ENCODE measurements around the gene IFNA5. TPM values are rescaled to one million over a fixed set of nuclear protein-coding genes. Genes with fewer than 3 reads are reported as not detected.

Gene IFNA5
- total RNA-seq = under 1 TPM in 1 of 4 donors, not detected in 3; 0.91 TPM

GRCh38 chr9:21305213-21305612 is at the start of gene IFNA5:
TSS of gene IFNA5 (minus strand) at chr9:21305313. CDS start at chr9:21305256, 57 bp downstream.
- Histone ChIP-seq H3K27ac (no peak within 1 kb of the TSS), H3K9me3 (no peaks in the 10 kb centered on the region), H3K36me3 (no peaks in the 10 kb centered on the region), H3K4me1 (no peaks in the 10 kb centered on the region), H3K27me3 (no peaks in the 10 kb centered on the region), H3K4me3 (no peak within 1 kb of the TSS)
- intact Hi-C loops (cut with DNase I; ENCODE audit: low total_unique reads) = no loop called here
- no peak for DNase-seq
- TF ChIP-seq, protein P1, sequence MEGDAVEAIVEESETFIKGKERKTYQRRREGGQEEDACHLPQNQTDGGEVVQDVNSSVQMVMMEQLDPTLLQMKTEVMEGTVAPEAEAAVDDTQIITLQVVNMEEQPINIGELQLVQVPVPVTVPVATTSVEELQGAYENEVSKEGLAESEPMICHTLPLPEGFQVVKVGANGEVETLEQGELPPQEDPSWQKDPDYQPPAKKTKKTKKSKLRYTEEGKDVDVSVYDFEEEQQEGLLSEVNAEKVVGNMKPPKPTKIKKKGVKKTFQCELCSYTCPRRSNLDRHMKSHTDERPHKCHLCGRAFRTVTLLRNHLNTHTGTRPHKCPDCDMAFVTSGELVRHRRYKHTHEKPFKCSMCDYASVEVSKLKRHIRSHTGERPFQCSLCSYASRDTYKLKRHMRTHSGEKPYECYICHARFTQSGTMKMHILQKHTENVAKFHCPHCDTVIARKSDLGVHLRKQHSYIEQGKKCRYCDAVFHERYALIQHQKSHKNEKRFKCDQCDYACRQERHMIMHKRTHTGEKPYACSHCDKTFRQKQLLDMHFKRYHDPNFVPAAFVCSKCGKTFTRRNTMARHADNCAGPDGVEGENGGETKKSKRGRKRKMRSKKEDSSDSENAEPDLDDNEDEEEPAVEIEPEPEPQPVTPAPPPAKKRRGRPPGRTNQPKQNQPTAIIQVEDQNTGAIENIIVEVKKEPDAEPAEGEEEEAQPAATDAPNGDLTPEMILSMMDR (IDR thresholded peaks at IDR 0.05) = no peak
- TF ChIP-seq POLR2A (IDR thresholded peaks at IDR 0.05) = no peak

DNA sequence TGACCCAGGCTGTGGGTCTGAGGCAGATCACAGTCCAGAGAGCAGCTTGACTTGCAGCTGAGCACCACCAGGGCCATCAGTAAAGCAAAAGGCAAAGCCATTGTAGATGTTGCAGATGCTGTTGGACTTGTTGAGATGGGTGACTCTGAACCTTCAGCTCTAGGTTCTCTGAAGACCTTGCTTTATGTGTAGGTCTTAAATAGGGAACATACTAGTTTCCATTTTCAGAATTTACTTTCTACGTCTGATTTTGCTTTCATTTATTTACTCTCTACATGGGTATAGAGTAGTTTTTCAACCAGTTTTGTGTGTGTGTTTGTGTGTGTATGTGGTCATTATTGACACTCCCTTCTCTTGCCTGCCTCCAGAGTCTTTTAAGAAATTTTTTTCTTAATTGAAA is 45.7 kb upstream of the IFNA5 start, which contains the start of gene IFNA6:
TSS of gene IFNA6 (minus strand) at position 101 of the 400 bp plus-strand sequence. CDS start at position 101, 0 bp downstream.
- TF ChIP-seq, protein P1 (IDR thresholded peaks at IDR 0.05) = no peak
- TF ChIP-seq POLR2A (IDR thresholded peaks at IDR 0.05) = no peak
- H3K9me3 ChIP-seq = peaks cover 0 to under 1% of the 10 kb centered on the region in 2 donors
- no peak within 1 kb of the TSS for H3K4me3 ChIP-seq
- H3K27ac ChIP-seq = no peak within 1 kb of the TSS
- no peaks in the 10 kb centered on the region for H3K4me1 ChIP-seq
- H3K36me3 ChIP-seq = no peaks in the 10 kb centered on the region
- H3K27me3 ChIP-seq = no peaks in the 10 kb centered on the region
- intact Hi-C loops (cut with DNase I; ENCODE audit: low total_unique reads) = no loop called here
- DNase-seq = no peak

DNA sequence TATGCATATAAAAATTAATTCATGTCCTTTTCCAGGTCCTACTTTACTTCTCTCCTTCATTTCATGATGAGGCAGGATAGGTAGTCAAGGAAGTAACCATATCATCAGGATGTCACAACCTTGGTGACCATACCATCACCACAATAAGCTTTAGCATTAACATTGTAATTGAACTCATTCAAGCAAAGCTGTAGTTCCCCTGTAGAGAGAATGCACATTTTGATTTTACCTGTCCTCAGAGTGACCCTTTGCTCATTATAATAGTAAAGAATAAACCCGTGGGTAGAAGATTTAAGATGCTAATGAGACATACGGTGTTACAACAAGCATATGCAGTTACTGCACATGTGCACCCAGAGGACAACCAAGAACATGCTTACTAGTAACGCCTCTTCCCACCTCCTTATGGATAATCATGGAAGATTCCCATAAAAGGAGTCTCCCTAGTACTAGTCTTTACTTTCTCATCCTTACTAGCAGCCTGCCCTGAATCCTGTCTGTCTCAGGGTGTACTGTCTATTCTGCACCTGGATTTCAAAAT is 43.4 kb upstream of the IFNA5 start:
- Histone ChIP-seq H3K27me3 (no peaks in the 10 kb centered on the region), H3K27ac (no peak overlapping the region), H3K9me3 (peaks cover 0 to 7% of the 10 kb centered on the region in 2 donors), H3K36me3 (no peaks in the 10 kb centered on the region), H3K4me3 (no peak overlapping the region), H3K4me1 (no peaks in the 10 kb centered on the region)
- TF ChIP-seq POLR2A (IDR thresholded peaks at IDR 0.05) = no peak
- TF ChIP-seq, protein P1 (IDR thresholded peaks at IDR 0.05) = no peak
- intact Hi-C loops (cut with DNase I; ENCODE audit: low total_unique reads) = loop anchor here (10.0 kb wide), 1 partner anchor 436 kb away; no protein-coding TSS in a partner anchor
- DNase-seq = no peak

DNA sequence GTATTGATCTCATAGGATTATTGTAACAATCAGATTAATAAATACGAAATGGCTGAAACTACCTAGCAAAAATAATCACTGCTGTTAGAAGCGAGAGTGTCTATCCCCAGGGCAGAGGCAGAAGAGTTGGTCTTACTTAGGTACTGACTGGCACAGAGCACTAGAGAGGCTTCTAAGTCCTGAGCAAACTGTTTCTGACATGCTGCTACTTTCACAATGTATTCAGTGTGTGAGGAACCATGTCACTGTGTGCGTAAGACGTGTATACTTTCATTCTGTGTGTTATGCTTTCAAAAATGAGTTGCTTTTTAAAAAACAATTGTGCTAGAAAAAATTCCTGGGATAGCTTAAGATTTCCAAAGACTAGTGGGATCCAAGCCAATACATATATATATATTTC is 35.6 kb upstream of the IFNA5 start:
- Histone ChIP-seq H3K4me1 (peaks cover 0 to 5% of the 10 kb centered on the region in 2 donors), H3K27ac (no peak overlapping the region), H3K4me3 (no peak overlapping the region), H3K36me3 (no peaks in the 10 kb centered on the region), H3K27me3 (no peaks in the 10 kb centered on the region), H3K9me3 (peaks cover 0 to 6% of the 10 kb centered on the region in 2 donors)
- no peak for DNase-seq
- no peak for TF ChIP-seq POLR2A (IDR thresholded peaks at IDR 0.05)
- TF ChIP-seq, protein P1 (IDR thresholded peaks at IDR 0.05) = no peak
- intact Hi-C loops (cut with DNase I; ENCODE audit: low total_unique reads) = loop anchor here (10.0 kb wide), 1 partner anchor 444 kb away; no protein-coding TSS in a partner anchor

DNA sequence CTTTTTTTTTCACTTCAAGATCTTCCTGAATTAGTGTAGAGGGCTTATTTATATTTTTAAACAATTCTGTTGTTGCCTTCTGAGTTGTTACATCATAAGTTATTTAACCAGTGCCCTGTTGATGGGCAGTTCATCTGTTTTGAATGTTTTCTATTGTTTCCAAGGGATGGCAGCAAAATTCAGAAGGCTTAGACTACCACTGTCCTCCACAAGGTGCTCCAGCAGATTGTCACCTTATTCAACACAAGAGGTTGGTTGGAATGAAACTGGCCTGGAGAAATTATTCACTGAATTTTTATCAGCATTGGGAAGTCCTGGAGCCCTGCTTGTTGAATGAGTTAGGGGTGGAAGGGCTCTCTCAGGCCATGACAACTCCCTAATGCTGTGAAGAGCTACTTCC is 31.3 kb upstream of the IFNA5 start:
- Histone ChIP-seq H3K27me3 (no peaks in the 10 kb centered on the region), H3K9me3 (no peaks in the 10 kb centered on the region), H3K36me3 (no peaks in the 10 kb centered on the region), H3K4me3 (no peak overlapping the region), H3K4me1 (peaks cover 5 to 8% of the 10 kb centered on the region in 2 donors), H3K27ac (no peak overlapping the region)
- DNase-seq = no peak
- TF ChIP-seq POLR2A (IDR thresholded peaks at IDR 0.05) = no peak
- TF ChIP-seq, protein P1 (IDR thresholded peaks at IDR 0.05) = no peak
- intact Hi-C loops (cut with DNase I; ENCODE audit: low total_unique reads) = loop anchor here (10.0 kb wide), 1 partner anchor 468 kb away; the partner anchor contains the start of gene MTAP

Data from uterus (tissue), 4 donors.